AG09309 (cell line): Measurements from ENCODE around the gene NSD2.
"Not testable (repeated sequence)": the region's sequence is repeated elsewhere in the genome, so short reads cannot be mapped to it uniquely, and the experiment has no call there.

Experiments
- DNase-seq: peaks from one replicate; pipeline ENCODE4 v3.0.0-alpha.2; 2010; ENCODE audit warnings: low read depth
- H3K4me3 ChIP-seq: 2 replicates; pipeline ENCODE4 v1.5.1; 2011; ENCODE audit warnings: mild to moderate bottlenecking, low read depth, low read length, moderate library complexity; ENCODE audit not compliant: control insufficient read depth
- CTCF ChIP-seq: IDR thresholded peaks from 2 replicates; pipeline ENCODE4 v1.5.1; 2011; ENCODE audit warnings: mild to moderate bottlenecking, low read depth, low read length, inconsistent platforms; ENCODE audit not compliant: insufficient read depth, control insufficient read depth; ENCODE audit errors: missing control alignments

NSD2 gene

GRCh38 chr4:2011583-2011982, 140.4 kb downstream of the NSD2 start:
- no peak for DNase-seq
- no peak overlapping the region for H3K4me3 ChIP-seq
- TF ChIP-seq CTCF: no peak

DNA sequence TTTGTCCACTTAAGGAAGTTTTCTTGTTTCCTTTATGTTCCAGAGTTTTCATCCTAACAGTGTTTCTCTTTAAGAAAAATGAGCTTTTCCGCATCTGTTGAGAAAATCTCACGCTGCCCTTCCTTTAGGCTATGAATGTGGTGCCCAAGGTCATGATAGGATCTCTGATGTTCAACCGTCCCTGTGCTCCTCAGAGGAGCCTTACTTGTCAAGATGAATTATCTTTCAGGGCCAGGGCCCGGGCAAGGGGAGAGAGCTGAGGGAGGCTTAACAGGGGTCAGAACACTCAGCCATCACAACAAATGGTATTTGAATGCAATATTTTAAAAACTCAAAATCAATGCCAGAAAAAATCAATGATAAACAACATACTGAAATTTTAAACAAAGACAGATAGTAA, 143.8 kb downstream of the NSD2 start:
- H3K4me3 ChIP-seq: no peak overlapping the region
- no peak for TF ChIP-seq CTCF
- DNase-seq: no peak

DNA sequence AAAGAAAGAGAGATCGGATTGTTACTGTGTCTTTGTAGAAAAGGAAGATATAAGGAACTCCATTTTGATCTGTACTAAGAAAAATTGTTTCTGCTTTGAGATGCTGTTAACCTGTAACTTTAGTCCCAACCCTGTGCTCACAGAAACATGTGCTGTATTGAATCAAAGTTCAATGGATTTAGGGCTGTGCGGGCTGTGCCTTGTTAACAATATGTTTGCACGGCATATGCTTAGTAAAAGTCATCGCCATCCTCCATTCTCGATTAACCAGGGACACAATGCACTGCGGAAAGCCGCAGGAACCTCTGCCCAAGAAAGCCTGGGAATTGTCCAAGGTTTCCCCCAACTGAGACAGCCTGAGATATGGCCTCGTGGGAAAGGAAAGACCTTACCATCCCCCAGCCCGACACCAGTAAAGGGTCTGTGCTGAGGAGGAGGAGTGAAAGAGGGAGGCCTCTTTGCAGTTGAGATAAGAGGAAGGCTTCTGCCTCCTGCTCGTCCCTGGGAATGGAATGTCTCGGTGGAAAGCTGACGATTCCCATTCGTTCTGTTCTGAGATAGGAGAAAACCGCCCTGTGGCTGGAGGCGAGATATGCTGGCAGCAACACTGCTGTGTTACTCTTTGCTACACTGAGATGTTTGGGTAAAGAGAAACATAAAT, 150.3 kb downstream of the NSD2 start:
- not testable (repeated sequence) for DNase-seq, H3K4me3 ChIP-seq

- no peak overlapping the region for H3K4me3 ChIP-seq
- TF ChIP-seq CTCF: no peak
- DNase-seq: no peak
Observed at GRCh38 chr4:2024683-2025082, 153.5 kb downstream of the NSD2 start.

GRCh38 chr4:2025817-2026216, 154.6 kb downstream of the NSD2 start:
- TF ChIP-seq CTCF: no peak
- no peak for DNase-seq
- no peak overlapping the region for H3K4me3 ChIP-seq

DNA sequence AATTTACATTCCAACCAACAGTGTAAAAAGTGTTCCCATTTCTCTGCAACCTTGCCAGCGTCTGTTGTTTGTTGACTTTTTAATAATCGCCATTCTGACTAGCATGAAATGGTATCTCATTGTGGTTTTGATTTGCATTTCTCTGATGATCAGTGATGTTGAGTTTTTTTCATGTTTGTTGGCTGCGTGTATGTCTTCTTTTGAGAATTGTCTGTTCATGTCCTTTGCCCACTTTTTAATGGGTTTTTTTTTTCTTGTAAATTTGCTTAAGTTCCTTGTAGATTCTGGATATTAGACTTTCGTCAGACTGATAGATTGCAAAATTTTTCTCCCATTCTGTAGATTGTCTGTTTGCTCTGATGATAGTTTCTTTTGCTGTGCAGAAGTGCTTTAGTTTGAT, 155.9 kb downstream of the NSD2 start:
- not testable (repeated sequence) for H3K4me3 ChIP-seq, DNase-seq

- H3K4me3 ChIP-seq, DNase-seq: not testable (repeated sequence)
Observed at GRCh38 chr4:2031161-2031560, 160.0 kb downstream of the NSD2 start.
